SH-SY5Y (cell line): Measurements from ENCODE around the gene HMGB4.
A peak's percentile ranks its signal among the peaks of the same experiment; 100 is the strongest.

Experiments used
- GATA2 ChIP-seq: IDR thresholded peaks from 2 replicates; pipeline ENCODE4 v1.6.1; 2011; ENCODE audit warnings: mild to moderate bottlenecking, low read depth, low read length
- GATA3 ChIP-seq: IDR thresholded peaks from 2 replicates; pipeline ENCODE4 v1.6.1; 2011; ENCODE audit warnings: low read depth, mild to moderate bottlenecking, low read length, moderate library complexity

HMGB4 gene

GRCh38 chr1:33863779-33864178, at the start of gene HMGB4:
Gene HMGB4, plus strand, starts transcription at chr1:33864079. Its CDS starts 113 bp downstream, at chr1:33864192.
- TF ChIP-seq GATA3, result no peak
- no peak for TF ChIP-seq GATA2

GRCh38 chr1:33814166-33814565, 49.7 kb upstream of the HMGB4 start:
- no peak for TF ChIP-seq GATA2
- TF ChIP-seq GATA3, result no peak

GRCh38 chr1:33815061-33815460, 48.8 kb upstream of the HMGB4 start:
- TF ChIP-seq GATA2 (no peak), GATA3 (no peak)

- TF ChIP-seq GATA2 (no peak), GATA3 (no peak)
Measured at GRCh38 chr1:33818071-33818470, 45.8 kb upstream of the HMGB4 start.

GRCh38 chr1:33819290-33819912, 44.5 kb upstream of the HMGB4 start:
- no peak for TF ChIP-seq GATA3
- peak; percentile 92 for TF ChIP-seq GATA2

- TF ChIP-seq GATA3 (peak; percentile 99), GATA2 (peak; percentile 98)
Measured at GRCh38 chr1:33819913-33820311, 44.0 kb upstream of the HMGB4 start.

- TF ChIP-seq GATA2, result no peak
- TF ChIP-seq GATA3, result no peak
Measured at GRCh38 chr1:33820804-33821203, 43.1 kb upstream of the HMGB4 start.

- TF ChIP-seq GATA3 (no peak), GATA2 (no peak)
Measured at GRCh38 chr1:33821291-33821690, 42.6 kb upstream of the HMGB4 start.

- TF ChIP-seq GATA2, result no peak
- TF ChIP-seq GATA3, result no peak
Measured at GRCh38 chr1:33822396-33822795, 41.5 kb upstream of the HMGB4 start.

GRCh38 chr1:33823401-33823800, 40.5 kb upstream of the HMGB4 start:
- TF ChIP-seq GATA3, result no peak
- no peak for TF ChIP-seq GATA2

- no peak for TF ChIP-seq GATA2
Measured at GRCh38 chr1:33823830-33824229, 40.0 kb upstream of the HMGB4 start.

- no peak for TF ChIP-seq GATA3
- TF ChIP-seq GATA2, result no peak
Measured at GRCh38 chr1:33824321-33824720, 39.6 kb upstream of the HMGB4 start.

GRCh38 chr1:33824971-33825370, 38.9 kb upstream of the HMGB4 start:
- TF ChIP-seq GATA2 (no peak), GATA3 (no peak)

GRCh38 chr1:33825506-33825905, 38.4 kb upstream of the HMGB4 start:
- no peak for TF ChIP-seq GATA2
- TF ChIP-seq GATA3, result no peak

- no peak for TF ChIP-seq GATA2
Measured at GRCh38 chr1:33826311-33826710, 37.6 kb upstream of the HMGB4 start.

- TF ChIP-seq GATA2, result no peak
- TF ChIP-seq GATA3, result no peak
Measured at GRCh38 chr1:33826711-33827110, 37.2 kb upstream of the HMGB4 start.

GRCh38 chr1:33828059-33828458, 35.8 kb upstream of the HMGB4 start:
- TF ChIP-seq GATA2, result no peak
- TF ChIP-seq GATA3, result no peak

- TF ChIP-seq GATA3, result no peak
Measured at GRCh38 chr1:33828654-33829053, 35.2 kb upstream of the HMGB4 start.

GRCh38 chr1:33836911-33837310, 27.0 kb upstream of the HMGB4 start:
- TF ChIP-seq GATA2, result no peak
- no peak for TF ChIP-seq GATA3
